ENCODE data around the gene CLDN20. TPM values are rescaled to one million over a fixed set of nuclear protein-coding genes. Genes with fewer than 3 reads are reported as not detected.

The CLDN20 gene
- total RNA-seq, 1 donor from 2014 or later = not detected

DNA sequence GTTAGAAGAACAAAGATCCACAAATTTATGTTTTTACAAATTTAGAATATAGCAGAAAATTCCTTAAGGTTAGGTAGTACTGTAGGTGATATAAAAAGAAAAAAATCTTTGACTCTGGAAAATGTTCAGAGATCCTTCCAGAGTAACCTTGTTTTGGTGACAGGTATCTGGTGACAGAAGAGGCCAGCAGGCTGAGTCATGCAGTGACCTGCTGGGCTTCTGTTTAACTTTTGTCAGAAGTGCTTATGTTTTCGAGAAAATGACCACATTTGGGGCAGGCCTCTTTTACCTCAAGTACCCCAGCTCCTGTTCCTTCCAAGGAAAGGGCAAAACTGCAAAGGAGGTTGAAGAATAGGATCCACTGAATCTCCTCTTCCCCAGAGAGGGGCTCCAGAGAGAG, 10.5 kb upstream of the CLDN20 start:
- Histone ChIP-seq H3K27me3 (ENCODE audit: control insufficient read depth, insufficient read depth, low read length) (no peaks in the 10 kb centered on the region), H3K36me3 (ENCODE audit: control insufficient read depth, insufficient read depth, low read length) (no peaks in the 10 kb centered on the region), H3K4me3 (ENCODE audit: low read depth, low read length) (no peak overlapping the region)
- TF ChIP-seq, protein P1, sequence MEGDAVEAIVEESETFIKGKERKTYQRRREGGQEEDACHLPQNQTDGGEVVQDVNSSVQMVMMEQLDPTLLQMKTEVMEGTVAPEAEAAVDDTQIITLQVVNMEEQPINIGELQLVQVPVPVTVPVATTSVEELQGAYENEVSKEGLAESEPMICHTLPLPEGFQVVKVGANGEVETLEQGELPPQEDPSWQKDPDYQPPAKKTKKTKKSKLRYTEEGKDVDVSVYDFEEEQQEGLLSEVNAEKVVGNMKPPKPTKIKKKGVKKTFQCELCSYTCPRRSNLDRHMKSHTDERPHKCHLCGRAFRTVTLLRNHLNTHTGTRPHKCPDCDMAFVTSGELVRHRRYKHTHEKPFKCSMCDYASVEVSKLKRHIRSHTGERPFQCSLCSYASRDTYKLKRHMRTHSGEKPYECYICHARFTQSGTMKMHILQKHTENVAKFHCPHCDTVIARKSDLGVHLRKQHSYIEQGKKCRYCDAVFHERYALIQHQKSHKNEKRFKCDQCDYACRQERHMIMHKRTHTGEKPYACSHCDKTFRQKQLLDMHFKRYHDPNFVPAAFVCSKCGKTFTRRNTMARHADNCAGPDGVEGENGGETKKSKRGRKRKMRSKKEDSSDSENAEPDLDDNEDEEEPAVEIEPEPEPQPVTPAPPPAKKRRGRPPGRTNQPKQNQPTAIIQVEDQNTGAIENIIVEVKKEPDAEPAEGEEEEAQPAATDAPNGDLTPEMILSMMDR (IDR thresholded peaks at IDR 0.05; ENCODE audit: insufficient read depth, low read length, poor library complexity, severe bottlenecking) = no peak
- no peak for DNase-seq (ENCODE audit: low read depth)

- DNase-seq (ENCODE audit: low read depth) = no peak
- H3K4me3 ChIP-seq (ENCODE audit: low read depth, low read length) = no peak overlapping the region
- no peaks in the 10 kb centered on the region for H3K27me3 ChIP-seq (ENCODE audit: control insufficient read depth, insufficient read depth, low read length)
- no peaks in the 10 kb centered on the region for H3K36me3 ChIP-seq (ENCODE audit: control insufficient read depth, insufficient read depth, low read length)
- TF ChIP-seq, protein P1 (IDR thresholded peaks at IDR 0.05; ENCODE audit: insufficient read depth, low read length, poor library complexity, severe bottlenecking) = no peak
Observed at GRCh38 chr6:155254139-155254538, 9.7 kb upstream of the CLDN20 start.

GRCh38 chr6:155256122-155256795, 7.6 kb upstream of the CLDN20 start:
- DNase-seq (ENCODE audit: low read depth) = no peak
- H3K4me3 ChIP-seq (ENCODE audit: low read depth, low read length) = no peak overlapping the region
- no peaks in the 10 kb centered on the region for H3K36me3 ChIP-seq (ENCODE audit: control insufficient read depth, insufficient read depth, low read length)
- no peaks in the 10 kb centered on the region for H3K27me3 ChIP-seq (ENCODE audit: control insufficient read depth, insufficient read depth, low read length)
- TF ChIP-seq, protein P1 (IDR thresholded peaks at IDR 0.05; ENCODE audit: insufficient read depth, low read length, poor library complexity, severe bottlenecking) = no peak

DNA sequence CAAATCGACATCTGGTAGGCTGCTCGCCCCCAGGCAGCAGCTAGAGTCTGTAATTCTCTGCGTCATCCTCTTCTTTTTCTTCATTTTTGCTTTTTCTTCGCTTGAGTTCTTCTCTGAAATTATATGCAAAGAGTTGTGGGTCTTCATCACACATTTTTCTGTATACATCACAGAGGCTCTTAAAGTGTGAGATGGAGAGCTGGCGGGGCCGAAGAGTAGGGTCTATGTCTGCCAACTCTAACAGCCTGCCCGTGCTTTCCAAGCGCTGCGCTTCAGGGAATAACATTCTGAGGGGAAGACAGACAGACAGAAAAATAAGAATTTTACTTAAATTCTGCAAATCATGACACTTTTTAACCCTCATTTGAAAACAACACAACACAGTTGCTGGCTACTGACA, 6.0 kb upstream of the CLDN20 start:
- no peaks in the 10 kb centered on the region for H3K36me3 ChIP-seq (ENCODE audit: control insufficient read depth, insufficient read depth, low read length)
- no peaks in the 10 kb centered on the region for H3K27me3 ChIP-seq (ENCODE audit: control insufficient read depth, insufficient read depth, low read length)
- TF ChIP-seq, protein P1 (IDR thresholded peaks at IDR 0.05; ENCODE audit: insufficient read depth, low read length, poor library complexity, severe bottlenecking) = no peak
- no peak overlapping the region for H3K4me3 ChIP-seq (ENCODE audit: low read depth, low read length)
- DNase-seq (ENCODE audit: low read depth) = no peak

DNA sequence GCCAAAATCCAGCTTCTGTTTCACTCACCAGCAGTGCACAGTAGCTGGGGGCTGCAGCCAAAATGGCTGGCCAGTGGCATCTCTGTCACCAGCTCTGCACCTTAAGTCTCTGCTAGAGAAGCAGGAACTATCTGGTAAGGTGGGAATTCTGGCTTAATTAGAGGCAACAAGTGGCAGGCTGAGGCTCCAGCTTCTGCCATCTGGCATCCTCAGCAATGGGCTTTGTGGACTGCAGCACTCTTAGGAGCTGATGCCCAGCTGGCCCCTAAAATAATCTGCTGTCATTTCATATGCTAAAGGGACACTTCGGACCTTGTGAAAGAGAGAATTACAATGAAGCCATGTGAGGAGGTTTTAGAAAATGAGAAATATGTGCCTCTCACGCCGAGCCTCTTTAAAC, 4.6 kb upstream of the CLDN20 start:
- DNase-seq (ENCODE audit: low read depth) = no peak
- H3K4me3 ChIP-seq (ENCODE audit: low read depth, low read length) = no peak overlapping the region
- no peaks in the 10 kb centered on the region for H3K27me3 ChIP-seq (ENCODE audit: control insufficient read depth, insufficient read depth, low read length)
- TF ChIP-seq, protein P1 (IDR thresholded peaks at IDR 0.05; ENCODE audit: insufficient read depth, low read length, poor library complexity, severe bottlenecking) = no peak
- H3K36me3 ChIP-seq (ENCODE audit: control insufficient read depth, insufficient read depth, low read length) = no peaks in the 10 kb centered on the region

GRCh38 chr6:155259897-155260296, 3.9 kb upstream of the CLDN20 start:
- no peaks in the 10 kb centered on the region for H3K27me3 ChIP-seq (ENCODE audit: control insufficient read depth, insufficient read depth, low read length)

More at GRCh38 chr6:155259897-155260296, 3.9 kb upstream of the CLDN20 start:
- Histone ChIP-seq H3K36me3 (ENCODE audit: control insufficient read depth, insufficient read depth, low read length) (no peaks in the 10 kb centered on the region), H3K4me3 (ENCODE audit: low read depth, low read length) (no peak overlapping the region)
- TF ChIP-seq, protein P1 (IDR thresholded peaks at IDR 0.05; ENCODE audit: insufficient read depth, low read length, poor library complexity, severe bottlenecking) = no peak
- no peak for DNase-seq (ENCODE audit: low read depth)
